NCI-H526 treated with DMSO at 0.1 percent for 48 hours (cell line): Measurements from ENCODE around the gene SPON1.
A peak's percentile ranks its signal among the peaks of the same experiment; 100 is the strongest.
"Not testable (repeated sequence)": the region's sequence is repeated elsewhere in the genome, so short reads cannot be mapped to it uniquely, and the experiment has no call there.

ENCODE experiments used
- DNase-seq: peaks from one replicate; lab custom pipeline; 2025; lab: John Stamatoyannopoulos, UW

Gene SPON1

GRCh38 chr11:14278869-14279268, 316.3 kb downstream of the SPON1 start:
- not testable (repeated sequence) for DNase-seq

DNA sequence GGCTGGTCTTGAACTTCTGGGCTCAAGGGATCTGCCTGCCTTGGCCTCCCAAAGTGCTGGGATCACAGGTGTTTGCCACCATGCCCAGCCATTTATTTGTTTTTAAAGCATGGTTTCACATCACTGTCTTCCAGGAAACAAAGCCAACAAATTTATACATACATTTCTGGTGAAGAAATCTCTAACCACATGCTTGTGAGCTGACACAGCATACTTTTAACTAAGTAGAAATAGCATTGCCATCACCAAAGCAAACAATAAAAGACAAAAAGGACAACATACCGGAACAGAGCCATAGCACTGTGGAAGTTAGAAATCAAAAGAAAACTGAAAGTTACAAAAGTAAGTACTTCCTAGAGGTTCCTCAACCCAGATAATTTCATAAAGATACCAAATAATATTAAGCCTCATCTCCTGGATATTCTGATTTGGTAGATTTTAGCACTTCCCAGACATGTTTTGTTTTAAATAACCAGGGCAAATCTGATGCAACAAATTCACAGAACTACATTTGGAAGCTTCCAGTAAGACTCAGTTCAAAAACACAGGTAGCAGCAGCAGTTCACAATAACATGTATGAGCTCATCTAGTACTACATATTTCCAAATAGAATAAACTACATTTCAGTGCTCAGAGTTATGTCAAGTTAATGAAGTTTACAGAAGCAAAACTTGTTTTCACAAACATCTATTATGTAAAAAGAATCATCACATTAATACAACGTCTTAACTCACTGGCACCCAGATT, 325.8 kb downstream of the SPON1 start:
- DNase-seq = no peak

- no peak for DNase-seq
Observed at GRCh38 chr11:14290422-14290821, 327.9 kb downstream of the SPON1 start.

- no peak for DNase-seq
Observed at GRCh38 chr11:14299921-14300320, 337.4 kb downstream of the SPON1 start.

DNA sequence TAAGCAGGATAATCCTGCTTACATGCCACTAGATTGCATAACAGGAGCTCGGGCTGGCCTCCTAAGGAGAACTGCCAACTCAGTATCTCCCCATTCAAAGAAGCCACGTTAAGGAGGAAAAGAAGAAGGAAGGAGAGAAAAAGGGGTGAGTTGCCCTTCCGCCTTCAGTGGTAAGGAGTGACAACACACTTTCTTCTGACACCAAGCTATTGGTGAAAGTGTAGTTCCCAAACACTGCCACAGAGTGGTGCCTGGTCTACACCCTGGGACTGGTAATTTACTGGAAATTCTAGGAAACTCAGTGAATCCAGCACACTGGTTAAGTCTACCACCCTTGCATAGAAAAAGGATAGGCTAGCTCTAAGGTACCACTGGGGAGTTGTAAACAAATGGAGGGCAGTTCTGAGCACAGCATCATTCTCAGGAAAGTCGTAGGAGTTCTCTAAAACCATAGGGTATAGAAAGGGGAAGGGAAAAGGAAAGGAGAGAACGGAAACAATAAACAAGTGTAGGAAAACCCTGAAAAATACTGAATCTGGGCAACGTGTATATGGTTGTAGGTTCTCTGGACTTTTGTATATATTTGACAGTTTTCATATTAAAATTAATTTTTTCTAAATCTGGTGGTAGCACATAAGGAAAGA, 338.3 kb downstream of the SPON1 start:
- peak; percentile 15 for DNase-seq

- no peak for DNase-seq
Observed at GRCh38 chr11:14304601-14305000, 342.1 kb downstream of the SPON1 start.

DNA sequence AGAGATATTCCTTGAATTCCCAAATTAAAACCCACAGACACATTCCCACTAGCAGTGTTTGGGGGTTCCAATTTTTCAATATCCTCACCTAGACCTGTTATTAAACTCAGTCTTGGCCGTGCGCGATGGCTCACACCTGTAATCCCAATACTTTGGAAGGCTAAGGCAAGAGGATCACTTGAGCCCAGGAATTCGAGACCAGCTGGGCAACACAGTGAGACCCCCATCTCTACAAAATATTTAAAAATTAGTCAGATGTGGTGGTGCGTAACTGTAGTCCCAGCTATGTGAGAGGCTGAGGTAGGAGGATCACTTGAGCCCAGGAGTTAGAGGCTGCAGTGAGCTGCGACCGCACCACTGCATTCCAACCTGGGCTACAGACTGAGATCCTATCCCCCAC, 343.1 kb downstream of the SPON1 start:
- DNase-seq = no peak

GRCh38 chr11:14306481-14306880, 344.0 kb downstream of the SPON1 start:
- no peak for DNase-seq

GRCh38 chr11:14308114-14308896, 345.8 kb downstream of the SPON1 start:
- DNase-seq = peak; percentile 17

DNA sequence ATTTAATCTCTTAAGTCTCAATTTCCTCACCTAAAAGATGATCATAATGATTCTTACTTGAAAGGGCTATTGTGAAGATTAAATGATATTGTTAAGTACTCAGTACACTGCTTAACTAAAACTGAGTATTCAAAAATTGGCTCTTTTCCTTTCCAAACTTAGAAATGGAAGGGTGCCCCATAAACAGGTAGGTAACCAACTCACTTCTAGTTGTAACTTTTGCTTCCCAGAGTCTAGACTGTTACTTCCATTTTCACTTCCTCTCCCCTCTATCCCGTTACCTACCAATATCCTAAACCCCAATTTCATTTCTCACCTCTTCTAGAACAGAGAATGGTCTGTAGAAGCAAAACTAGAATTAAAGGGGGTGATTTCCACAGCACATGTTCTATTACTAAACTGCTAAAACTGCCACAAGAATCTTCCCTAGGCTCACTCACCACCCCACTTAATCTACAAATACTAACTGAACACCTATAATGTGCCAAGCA, 346.4 kb downstream of the SPON1 start:
- no peak for DNase-seq

GRCh38 chr11:14309425-14310192, 347.1 kb downstream of the SPON1 start:
- no peak for DNase-seq

GRCh38 chr11:14310679-14311078, 348.2 kb downstream of the SPON1 start:
- DNase-seq = no peak

DNA sequence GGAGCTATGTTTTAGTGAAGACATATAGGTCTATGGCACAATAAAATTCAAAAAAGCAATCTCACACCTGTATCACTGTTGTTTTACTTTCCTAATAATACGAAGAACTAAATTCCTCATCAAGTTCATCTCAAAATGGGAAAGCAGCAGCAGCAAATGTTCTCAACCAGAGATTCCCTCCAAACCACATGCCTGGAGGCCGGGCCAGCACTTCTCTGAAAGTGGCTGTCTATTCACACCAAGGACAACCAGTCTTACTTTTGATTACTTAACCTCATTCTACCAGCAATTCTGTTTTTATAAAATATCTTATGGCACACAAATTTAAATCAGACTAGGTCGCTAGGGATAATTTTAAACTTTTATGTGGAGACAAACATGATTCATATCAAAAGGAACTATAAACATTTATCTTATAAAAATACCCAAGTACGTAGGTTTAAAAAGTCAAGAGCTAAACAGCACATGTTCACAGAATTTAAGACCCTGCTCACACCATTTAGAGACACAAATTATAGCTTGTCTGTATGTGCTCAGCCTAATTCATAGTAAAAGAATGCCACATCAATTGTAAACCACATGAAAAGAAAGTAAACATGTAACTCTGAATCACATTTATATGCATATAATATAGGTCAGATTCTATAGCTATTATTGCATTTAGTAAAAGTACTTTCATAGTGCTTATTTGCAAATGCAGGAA, 350.4 kb downstream of the SPON1 start:
- DNase-seq = no peak

- DNase-seq = no peak
Observed at GRCh38 chr11:14314127-14314526, 351.6 kb downstream of the SPON1 start.

GRCh38 chr11:14315130-14315529, 352.6 kb downstream of the SPON1 start:
- DNase-seq = no peak
